Measurements from ENCODE around the gene ITCH.
"Not testable (repeated sequence)": the region's sequence is repeated elsewhere in the genome, so short reads cannot be mapped to it uniquely, and the experiment has no call there.

Gene ITCH

GRCh38 chr20:34344238-34344637, 18.8 kb upstream of the ITCH start:
- no peak for DNase-seq

DNA sequence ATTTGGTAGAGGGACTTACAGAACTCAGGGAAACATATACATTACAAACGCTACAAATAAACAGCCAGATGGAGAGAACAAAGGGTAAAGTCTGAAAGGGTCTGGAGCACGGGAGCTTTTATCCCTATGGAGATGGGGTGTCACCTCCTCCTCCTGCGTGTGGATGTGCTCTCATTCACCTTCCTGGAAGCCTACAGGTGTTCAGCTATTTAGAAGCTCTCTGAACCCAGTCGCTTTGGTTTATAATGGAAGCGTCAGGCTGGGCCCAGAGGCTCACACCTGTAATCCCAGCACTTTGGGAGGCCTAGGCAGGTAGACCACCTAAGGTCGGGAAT, 17.7 kb upstream of the ITCH start:
- no peak for DNase-seq

DNA sequence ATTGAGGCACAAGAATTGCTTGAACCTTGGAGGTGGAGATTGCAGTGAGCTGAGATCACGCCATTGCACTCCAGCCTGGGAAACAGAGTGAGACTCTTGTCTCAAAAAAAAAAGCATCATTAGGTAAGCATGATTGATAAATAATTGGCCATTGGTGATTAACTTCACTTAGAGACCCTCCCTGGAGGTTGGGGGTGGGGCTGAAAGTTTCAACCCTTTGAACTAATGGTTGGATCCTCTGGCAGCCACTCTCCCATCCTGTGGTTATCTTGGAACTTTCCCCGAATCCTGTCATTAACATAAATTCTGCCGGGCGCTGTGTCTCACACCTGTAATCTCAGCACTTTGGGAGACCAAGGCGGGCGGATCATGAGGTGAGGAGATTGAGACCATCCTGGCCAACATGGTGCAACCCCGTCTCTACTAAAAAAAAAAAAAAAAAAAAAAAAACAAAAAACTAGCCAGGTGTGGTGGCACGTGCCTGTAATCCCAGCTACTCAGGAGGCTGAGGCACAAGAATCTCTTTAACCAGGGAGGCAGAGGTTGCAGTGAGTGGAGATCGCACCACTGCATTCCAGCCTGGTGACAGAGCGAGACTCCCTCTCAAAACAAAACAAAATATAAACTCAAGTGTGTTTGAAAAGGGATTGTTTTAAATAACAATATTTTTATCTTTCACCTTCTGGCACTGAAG, 17.1 kb upstream of the ITCH start:
- DNase-seq, result not testable (repeated sequence)

DNA sequence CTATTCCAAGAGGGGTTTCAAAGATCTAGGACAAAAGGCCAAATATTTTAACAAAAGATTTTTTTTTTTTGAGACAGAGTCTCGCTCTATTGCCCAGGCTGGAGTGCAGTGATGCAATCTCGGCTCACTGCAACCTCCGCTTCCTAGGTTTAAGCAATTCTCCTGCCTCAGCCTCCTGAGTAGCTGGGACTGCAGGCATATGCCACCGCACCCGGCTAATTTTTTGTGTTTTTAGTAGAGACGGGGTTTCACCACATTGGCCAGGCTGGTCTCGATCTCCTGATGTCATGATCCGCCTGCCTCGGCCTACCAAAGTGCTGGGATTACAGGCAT, 16.6 kb upstream of the ITCH start:
- not testable (repeated sequence) for DNase-seq

DNA sequence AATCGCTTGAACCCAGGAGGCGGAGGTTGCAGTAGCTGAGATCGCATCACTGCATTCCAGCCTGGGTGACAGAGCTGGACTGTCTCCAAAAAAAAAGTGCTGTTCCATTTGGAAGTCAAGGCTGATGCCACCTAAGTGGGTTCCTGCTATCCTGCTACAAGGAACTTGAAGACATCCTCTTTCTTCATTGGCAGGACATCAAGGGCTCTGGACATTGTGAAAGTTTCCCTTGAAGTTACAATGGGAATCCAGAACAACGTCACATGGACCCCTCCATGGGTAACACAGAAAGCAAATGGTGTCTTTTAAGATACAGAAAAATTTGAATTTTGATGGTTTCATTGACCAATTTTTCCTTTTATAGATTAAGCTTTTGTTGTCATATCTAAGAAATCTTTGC, 15.5 kb upstream of the ITCH start:
- no peak for DNase-seq

- no peak for DNase-seq
Measured at GRCh38 chr20:34350095-34350494, 13.0 kb upstream of the ITCH start.

- DNase-seq, result not testable (repeated sequence)
Measured at GRCh38 chr20:34353467-34353866, 9.6 kb upstream of the ITCH start.

- no peak for DNase-seq
Measured at GRCh38 chr20:34355427-34355826, 7.6 kb upstream of the ITCH start.

- DNase-seq, result not testable (repeated sequence)
Measured at GRCh38 chr20:34359729-34360128, 3.3 kb upstream of the ITCH start.

- DNase-seq, result no peak
Measured at GRCh38 chr20:34362502-34363061, 491 bp upstream of the ITCH start.

- DNase-seq, result no peak
Measured at GRCh38 chr20:34363465-34364222, 571 bp downstream of the ITCH start.

DNA sequence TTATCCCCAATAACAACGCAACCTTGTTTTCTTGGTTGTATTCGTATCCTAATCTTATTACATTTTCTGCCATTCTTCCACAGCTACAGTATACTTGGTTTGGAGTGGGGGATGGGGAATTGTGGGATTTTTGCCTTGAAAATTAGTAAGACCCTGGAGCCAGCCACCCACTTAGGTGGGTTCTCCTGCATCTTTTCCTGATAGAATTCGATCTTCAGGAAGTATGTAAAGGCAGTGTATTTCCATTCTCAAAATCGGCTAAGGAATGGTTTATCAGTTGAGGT, 1.1 kb downstream of the ITCH start:
- no peak for DNase-seq

- DNase-seq, result no peak
Measured at GRCh38 chr20:34365765-34366213, 2.7 kb downstream of the ITCH start.

DNA sequence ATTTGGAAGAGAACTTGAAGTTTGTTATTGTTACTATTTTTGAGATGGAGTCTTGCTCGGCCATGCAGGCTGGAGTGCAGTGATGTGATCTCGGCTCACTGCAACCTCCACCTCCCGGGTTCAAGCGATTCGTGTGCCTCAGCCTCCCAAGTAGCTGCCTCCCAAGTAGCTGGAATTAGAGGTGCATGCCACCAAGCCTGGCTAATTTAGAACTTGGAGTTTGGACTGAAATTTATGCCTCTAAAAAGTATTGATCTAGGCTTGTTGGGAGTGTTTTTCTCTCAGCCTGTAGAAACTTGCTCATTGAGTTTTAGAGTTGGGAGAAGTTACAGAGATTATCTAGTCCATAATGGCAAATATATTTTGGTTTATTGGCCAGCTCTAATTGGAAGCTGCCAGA, 4.1 kb downstream of the ITCH start:
- DNase-seq, result no peak

DNA sequence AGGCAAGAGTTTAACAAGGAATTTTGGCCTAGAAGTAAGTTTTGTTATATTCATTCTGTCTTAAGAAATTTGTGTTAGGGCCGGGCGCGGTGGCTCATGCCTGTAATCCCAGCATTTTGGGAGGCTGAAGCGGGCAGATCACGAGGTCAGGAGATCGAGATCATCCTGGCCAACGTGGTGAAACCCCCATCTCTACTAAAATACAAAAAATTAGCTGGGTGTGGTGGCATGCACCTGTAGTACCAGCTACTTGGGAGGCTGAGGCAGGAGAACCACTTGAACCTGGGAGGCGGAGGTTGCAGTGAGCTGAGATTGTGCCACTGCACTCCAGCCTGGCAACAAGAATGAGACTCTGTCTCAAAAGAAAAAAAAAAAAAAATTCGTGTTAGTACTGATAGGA, 4.8 kb downstream of the ITCH start:
- DNase-seq, result not testable (repeated sequence)

- DNase-seq, result no peak
Measured at GRCh38 chr20:34368547-34368946, 5.5 kb downstream of the ITCH start.

DNA sequence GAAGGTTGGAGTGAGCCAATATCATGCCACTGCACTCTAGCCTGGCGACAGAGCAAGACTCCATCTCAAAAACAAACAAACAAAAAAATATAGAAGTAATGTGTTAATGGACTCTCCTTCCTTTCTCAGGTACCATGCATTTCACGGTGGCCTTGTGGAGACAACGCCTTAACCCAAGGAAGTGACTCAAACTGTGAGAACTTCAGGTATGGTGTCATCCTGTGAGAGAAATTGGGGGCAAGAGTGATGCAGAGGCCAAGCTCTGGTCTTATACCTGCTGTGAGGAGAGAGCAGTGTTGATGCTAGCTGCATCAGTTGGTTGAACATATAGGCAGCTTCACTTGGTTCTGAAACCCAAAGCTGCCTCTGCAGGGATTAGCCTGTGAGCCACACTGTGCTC, 6.2 kb downstream of the ITCH start:
- DNase-seq, result no peak

- DNase-seq, result no peak
Measured at GRCh38 chr20:34370062-34370461, 7.0 kb downstream of the ITCH start.

- no peak for DNase-seq
Measured at GRCh38 chr20:34373445-34373844, 10.4 kb downstream of the ITCH start.

DNA sequence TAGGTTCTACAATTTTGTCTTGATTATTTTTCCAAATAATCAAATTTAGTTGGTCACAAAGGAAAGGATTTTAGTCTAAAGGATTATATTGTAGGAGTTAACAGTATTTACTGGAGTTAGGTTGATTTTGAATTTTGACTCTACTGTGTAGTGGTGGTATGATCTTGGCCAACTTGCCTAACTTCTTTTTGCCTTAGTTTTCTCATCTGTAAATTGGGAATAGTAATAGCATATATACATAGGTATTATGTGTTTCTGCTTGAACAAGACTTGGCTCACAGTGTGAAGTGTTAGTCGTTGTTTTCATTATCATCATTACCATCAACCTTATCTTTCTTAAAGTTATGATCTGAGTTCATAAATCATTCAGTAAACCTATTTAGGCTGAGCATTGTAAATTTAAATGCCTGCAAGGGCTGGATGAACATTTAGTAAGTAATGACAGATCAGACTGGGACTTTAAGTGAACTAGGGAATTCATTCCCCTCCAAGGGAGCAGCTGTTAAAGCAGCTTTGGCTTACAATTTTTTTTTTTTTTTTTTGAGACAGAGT, 11.2 kb downstream of the ITCH start:
- no peak for DNase-seq

- DNase-seq, result no peak
Measured at GRCh38 chr20:34375977-34376430, 12.9 kb downstream of the ITCH start.

- DNase-seq, result no peak
Measured at GRCh38 chr20:34377072-34377847, 14.2 kb downstream of the ITCH start.

GRCh38 chr20:34382174-34382573, 19.1 kb downstream of the ITCH start:
- DNase-seq, result no peak

All from activated T-cell treated with anti-CD3 and anti-CD28 coated beads, Interleukin-2, amount 50 U/mL, for 1 hour (primary cell).